HepG2 (cell line): ENCODE measurements around the gene RABL2B.

ENCODE experiments used
- AFF4 ChIP-seq: sonication (generic); formaldehyde crosslinking; IDR thresholded peaks from 2 replicates; pipeline ENCODE4 v1.4.0; 2020; ENCODE audit warnings: missing genetic modification reagents
- CREB1 ChIP-seq, 2 experiments: fragments of 450-650 bp in 1 of 2; IDR thresholded peaks; 2 replicates each; pipeline ENCODE4 v1.6.1; 2016 to 2017; ENCODE audit warnings: control low read depth in 1 of 2, mild to moderate bottlenecking in 1 of 2, missing compliant biosample characterization in 1 of 2, missing genetic modification characterization in 1 of 2
- DPF2 ChIP-seq: sonication (generic); formaldehyde crosslinking; IDR thresholded peaks from 2 replicates; pipeline ENCODE4 v1.4.0; 2020; ENCODE audit warnings: mild to moderate bottlenecking, low read depth, missing genetic modification reagents, borderline replicate concordance
- ESRRA ChIP-seq: sonication (generic); formaldehyde crosslinking; IDR thresholded peaks from 2 replicates; pipeline ENCODE4 v1.5.1; 2020; ENCODE audit warnings: mild to moderate bottlenecking, low read depth, missing genetic modification reagents
- PRDM10 ChIP-seq: sonication (generic); formaldehyde crosslinking; IDR thresholded peaks from 2 replicates; pipeline ENCODE4 v1.4.0; 2020; ENCODE audit warnings: low read depth, missing genetic modification reagents
- SIN3A ChIP-seq: IDR thresholded peaks from 2 replicates; pipeline ENCODE4 v1.6.1; 2011; ENCODE audit warnings: low read depth, mild to moderate bottlenecking, control low read depth, low read length, borderline replicate concordance
- SMAD1 ChIP-seq: sonication (generic); formaldehyde crosslinking; IDR thresholded peaks from 2 replicates; pipeline ENCODE4 v1.4.0; 2020; ENCODE audit warnings: missing genetic modification reagents, low read depth, mild to moderate bottlenecking, borderline replicate concordance
- ZNF580 ChIP-seq: IDR thresholded peaks from 2 replicates; pipeline ENCODE4 v1.6.1; 2016; ENCODE audit warnings: low read depth, borderline replicate concordance
- ZNF629 ChIP-seq: sonication (generic); formaldehyde crosslinking; conservative IDR thresholded peaks from 2 replicates; pipeline ENCODE4 v1.5.0; 2020; ENCODE audit warnings: missing genetic modification reagents
- ZNF766 ChIP-seq: sonication (generic); formaldehyde crosslinking; IDR thresholded peaks from 2 replicates; pipeline ENCODE4 v1.5.0; 2020; ENCODE audit warnings: missing genetic modification reagents, borderline replicate concordance
- TF ChIP-seq, protein P1 (sequence below): sonication (generic); formaldehyde crosslinking; IDR thresholded peaks from 2 replicates; pipeline ENCODE4 v1.4.0; 2020; ENCODE audit warnings: low read depth, mild to moderate bottlenecking, missing genetic modification reagents
- TF ChIP-seq, protein P2 (sequence below): IDR thresholded peaks from 2 replicates; pipeline ENCODE4 v1.6.1; 2016
- TF ChIP-seq, protein P3 (sequence below): sonication (generic); formaldehyde crosslinking; IDR thresholded peaks from 2 replicates; pipeline ENCODE4 v1.8.1; 2022; ENCODE audit warnings: low read depth, mild to moderate bottlenecking, missing genetic modification reagents

GRCh38 chr22:50734343-50734771 lies 49.1 kb downstream of the RABL2B start:
- TF ChIP-seq, protein P1, sequence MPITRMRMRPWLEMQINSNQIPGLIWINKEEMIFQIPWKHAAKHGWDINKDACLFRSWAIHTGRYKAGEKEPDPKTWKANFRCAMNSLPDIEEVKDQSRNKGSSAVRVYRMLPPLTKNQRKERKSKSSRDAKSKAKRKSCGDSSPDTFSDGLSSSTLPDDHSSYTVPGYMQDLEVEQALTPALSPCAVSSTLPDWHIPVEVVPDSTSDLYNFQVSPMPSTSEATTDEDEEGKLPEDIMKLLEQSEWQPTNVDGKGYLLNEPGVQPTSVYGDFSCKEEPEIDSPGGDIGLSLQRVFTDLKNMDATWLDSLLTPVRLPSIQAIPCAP (CRISPR knock-in tag): no peak
- TF ChIP-seq ZNF766 (CRISPR knock-in tag) (no peak), SMAD1 (CRISPR knock-in tag) (no peak), AFF4 (CRISPR knock-in tag) (no peak), ESRRA (CRISPR knock-in tag) (no peak), CREB1 (IDR thresholded peaks at IDR 0.05) (no peak), CREB1 (CRISPR knock-in tag; IDR thresholded peaks at IDR 0.05) (no peak), ZNF580 (CRISPR knock-in tag) (no peak), ZNF629 (CRISPR knock-in tag) (no peak), DPF2 (CRISPR knock-in tag) (no peak), SIN3A (no peak), PRDM10 (no peak)
- TF ChIP-seq, protein P2, sequence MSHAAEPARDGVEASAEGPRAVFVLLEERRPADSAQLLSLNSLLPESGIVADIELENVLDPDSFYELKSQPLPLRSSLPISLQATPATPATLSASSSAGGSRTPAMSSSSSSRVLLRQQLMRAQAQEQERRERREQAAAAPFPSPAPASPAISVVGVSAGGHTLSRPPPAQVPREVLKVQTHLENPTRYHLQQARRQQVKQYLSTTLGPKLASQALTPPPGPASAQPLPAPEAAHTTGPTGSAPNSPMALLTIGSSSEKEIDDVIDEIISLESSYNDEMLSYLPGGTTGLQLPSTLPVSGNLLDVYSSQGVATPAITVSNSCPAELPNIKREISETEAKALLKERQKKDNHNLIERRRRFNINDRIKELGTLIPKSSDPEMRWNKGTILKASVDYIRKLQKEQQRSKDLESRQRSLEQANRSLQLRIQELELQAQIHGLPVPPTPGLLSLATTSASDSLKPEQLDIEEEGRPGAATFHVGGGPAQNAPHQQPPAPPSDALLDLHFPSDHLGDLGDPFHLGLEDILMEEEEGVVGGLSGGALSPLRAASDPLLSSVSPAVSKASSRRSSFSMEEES: no peak
- TF ChIP-seq, protein P3, sequence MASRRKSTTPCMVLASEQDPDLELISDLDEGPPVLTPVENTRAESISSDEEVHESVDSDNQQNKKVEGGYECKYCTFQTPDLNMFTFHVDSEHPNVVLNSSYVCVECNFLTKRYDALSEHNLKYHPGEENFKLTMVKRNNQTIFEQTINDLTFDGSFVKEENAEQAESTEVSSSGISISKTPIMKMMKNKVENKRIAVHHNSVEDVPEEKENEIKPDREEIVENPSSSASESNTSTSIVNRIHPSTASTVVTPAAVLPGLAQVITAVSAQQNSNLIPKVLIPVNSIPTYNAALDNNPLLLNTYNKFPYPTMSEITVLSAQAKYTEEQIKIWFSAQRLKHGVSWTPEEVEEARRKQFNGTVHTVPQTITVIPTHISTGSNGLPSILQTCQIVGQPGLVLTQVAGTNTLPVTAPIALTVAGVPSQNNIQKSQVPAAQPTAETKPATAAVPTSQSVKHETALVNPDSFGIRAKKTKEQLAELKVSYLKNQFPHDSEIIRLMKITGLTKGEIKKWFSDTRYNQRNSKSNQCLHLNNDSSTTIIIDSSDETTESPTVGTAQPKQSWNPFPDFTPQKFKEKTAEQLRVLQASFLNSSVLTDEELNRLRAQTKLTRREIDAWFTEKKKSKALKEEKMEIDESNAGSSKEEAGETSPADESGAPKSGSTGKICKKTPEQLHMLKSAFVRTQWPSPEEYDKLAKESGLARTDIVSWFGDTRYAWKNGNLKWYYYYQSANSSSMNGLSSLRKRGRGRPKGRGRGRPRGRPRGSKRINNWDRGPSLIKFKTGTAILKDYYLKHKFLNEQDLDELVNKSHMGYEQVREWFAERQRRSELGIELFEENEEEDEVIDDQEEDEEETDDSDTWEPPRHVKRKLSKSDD (CRISPR knock-in tag): no peak
